ENCODE results near the gene NPTX1. TPM values are rescaled to one million over a fixed set of nuclear protein-coding genes. Genes with fewer than 3 reads are reported as not detected.

The NPTX1 gene
- total RNA-seq, 4 donors from 2014 or later = 0.21 to 0.59 TPM; not detected in 2

GRCh38 chr17:80454557-80455335, 21.7 kb downstream of the NPTX1 start:
- H3K27me3 ChIP-seq = no peaks in the 10 kb centered on the region
- H3K36me3 ChIP-seq = no peaks in the 10 kb centered on the region
- H3K9me3 ChIP-seq = no peaks in the 10 kb centered on the region
- H3K4me1 ChIP-seq = peaks cover 0 to 33% (median 13%) of the 10 kb centered on the region in 4 donors
- DNase-seq (ENCODE audit: low spot score in 2 of 2) = peak; percentile 89 to 90
- 0 to 1% methylated on average over 31 to 46 of the region's 88 CpGs for WGBS, 2 donors
- H3K27ac ChIP-seq = peak overlapping the region; percentile 84 to 99 (median 98)
- TF ChIP-seq CTCF (IDR thresholded peaks at IDR 0.05) (peak in 2 of 5 experiments; percentile 18 to 55), POLR2A (IDR thresholded peaks at IDR 0.05) (peak; percentile 61 to 86), EP300 (IDR thresholded peaks at IDR 0.05) (peak; percentile 32 to 84)
- H3K4me3 ChIP-seq = peak overlapping the region; percentile 49 to 94 (median 62)

GRCh38 chr17:80453998-80454556, 22.3 kb downstream of the NPTX1 start:
- Histone ChIP-seq H3K27ac (peak overlapping the region; percentile 84 to 99 (median 98)), H3K9me3 (no peaks in the 10 kb centered on the region), H3K4me1 (peaks cover 0 to 33% (median 13%) of the 10 kb centered on the region in 4 donors), H3K36me3 (no peaks in the 10 kb centered on the region), H3K4me3 (peak overlapping the region; percentile 49 to 94 (median 62)), H3K27me3 (no peaks in the 10 kb centered on the region)
- TF ChIP-seq POLR2A (IDR thresholded peaks at IDR 0.05) = no peak
- TF ChIP-seq CTCF (IDR thresholded peaks at IDR 0.05) = no peak
- no peak for TF ChIP-seq EP300 (IDR thresholded peaks at IDR 0.05)
- 29 to 34% methylated on average over 34 to 36 of the region's 36 CpGs for WGBS, 2 donors
- DNase-seq (ENCODE audit: low spot score in 2 of 2) = no peak

GRCh38 chr17:80453126-80453997, 23.0 kb downstream of the NPTX1 start:
- Histone ChIP-seq H3K27ac (no peak overlapping the region), H3K4me1 (peaks cover 0 to 33% (median 13%) of the 10 kb centered on the region in 4 donors), H3K4me3 (peak overlapping the region in 3 of 4 donors; percentile 49 to 74 (median 51)), H3K9me3 (no peaks in the 10 kb centered on the region), H3K27me3 (no peaks in the 10 kb centered on the region), H3K36me3 (no peaks in the 10 kb centered on the region)
- TF ChIP-seq CTCF (IDR thresholded peaks at IDR 0.05) (no peak), POLR2A (IDR thresholded peaks at IDR 0.05) (no peak), EP300 (IDR thresholded peaks at IDR 0.05) (no peak)
- DNase-seq (ENCODE audit: low spot score in 2 of 2) = no peak
- WGBS, 2 donors = 87 to 90% methylated on average over 19 of the region's 19 CpGs

- Histone ChIP-seq H3K36me3 (no peaks in the 10 kb centered on the region), H3K27me3 (no peaks in the 10 kb centered on the region), H3K27ac (no peak overlapping the region), H3K4me3 (no peak overlapping the region), H3K4me1 (peaks cover 0 to 33% (median 13%) of the 10 kb centered on the region in 4 donors), H3K9me3 (no peaks in the 10 kb centered on the region)
- TF ChIP-seq POLR2A (IDR thresholded peaks at IDR 0.05) (no peak), CTCF (IDR thresholded peaks at IDR 0.05) (no peak), EP300 (IDR thresholded peaks at IDR 0.05) (no peak)
- WGBS, 2 donors = 74 to 82% methylated on average over 11 to 12 of the region's 14 CpGs
- no peak for DNase-seq (ENCODE audit: low spot score in 2 of 2)
Observed at GRCh38 chr17:80452173-80452915, 24.1 kb downstream of the NPTX1 start.

Measured in tibial nerve (tissue), 4 donors.